ENCODE measurements around the gene NUCKS1.

The NUCKS1 gene

DNA sequence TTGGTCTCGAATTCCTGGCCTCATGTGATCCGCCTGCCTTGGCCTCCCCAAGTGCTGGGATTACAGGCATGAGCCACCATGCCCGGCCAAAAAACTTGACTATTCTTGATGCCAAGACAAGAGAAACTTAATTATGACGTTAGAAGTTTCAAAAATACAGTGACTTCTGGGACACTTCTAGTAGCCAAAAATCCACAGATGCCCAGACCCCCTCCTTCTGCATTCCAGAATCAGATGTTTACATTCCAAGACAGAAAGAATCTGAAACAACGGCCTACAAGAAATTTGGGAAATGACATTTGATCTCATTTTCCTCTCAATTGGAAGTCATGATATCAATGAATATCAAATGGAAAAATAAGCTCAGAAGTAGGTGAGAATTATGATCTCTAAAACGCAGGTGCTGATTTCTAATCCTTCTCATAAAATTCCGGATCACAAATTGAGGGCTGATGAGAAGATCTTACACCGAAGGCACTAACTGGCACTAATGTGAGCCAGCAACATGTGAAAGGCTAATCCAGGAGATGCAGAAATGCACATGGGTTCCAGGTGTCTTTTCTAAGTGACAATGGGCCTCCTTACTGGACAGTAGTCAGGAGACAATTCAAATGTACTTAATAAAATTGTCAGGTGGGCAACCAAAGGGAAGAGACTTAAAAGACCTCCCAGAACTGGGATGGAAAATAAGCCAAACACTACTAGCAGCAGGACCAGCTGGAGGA lies 19.8 kb upstream of the NUCKS1 start:
- no peak for DNase-seq

DNA sequence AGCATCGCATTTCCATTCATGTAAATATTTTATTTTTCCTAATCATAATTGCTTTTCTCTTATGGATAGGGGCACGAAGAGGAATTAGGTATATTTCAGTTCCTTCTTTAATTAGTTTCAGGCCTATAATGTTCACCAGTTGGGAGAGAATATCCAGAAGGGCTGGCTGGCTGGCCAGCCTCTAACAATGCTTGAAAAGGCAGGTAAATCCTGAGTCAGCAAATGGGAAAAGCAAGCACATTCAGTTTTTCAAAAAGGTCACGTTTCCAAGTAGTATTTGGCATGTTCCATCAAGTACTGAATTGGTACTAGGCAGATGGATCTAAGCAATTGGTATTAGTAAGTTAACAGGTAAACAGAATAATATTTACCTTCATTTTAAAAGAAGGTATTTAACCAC lies 17.3 kb upstream of the NUCKS1 start:
- no peak for DNase-seq

DNA sequence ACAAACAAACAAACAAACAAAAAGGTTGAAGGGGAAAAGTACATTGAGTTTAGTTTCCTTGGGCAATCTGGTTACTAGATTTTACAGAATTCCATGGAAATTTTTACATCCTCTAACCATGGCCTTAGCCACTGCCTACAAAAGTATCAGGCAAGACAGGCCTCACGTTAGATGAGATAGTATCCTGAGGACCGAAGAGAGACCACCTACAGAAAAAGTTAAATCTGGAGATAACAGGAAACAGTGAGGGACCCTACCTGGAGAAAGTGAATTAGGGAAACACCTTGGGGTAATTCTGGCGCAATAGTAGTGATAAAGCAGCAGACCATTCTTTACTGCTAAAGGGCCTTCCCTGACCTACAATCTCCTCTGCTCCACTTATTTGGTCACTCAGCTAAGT lies 16.6 kb upstream of the NUCKS1 start:
- no peak for DNase-seq

DNA sequence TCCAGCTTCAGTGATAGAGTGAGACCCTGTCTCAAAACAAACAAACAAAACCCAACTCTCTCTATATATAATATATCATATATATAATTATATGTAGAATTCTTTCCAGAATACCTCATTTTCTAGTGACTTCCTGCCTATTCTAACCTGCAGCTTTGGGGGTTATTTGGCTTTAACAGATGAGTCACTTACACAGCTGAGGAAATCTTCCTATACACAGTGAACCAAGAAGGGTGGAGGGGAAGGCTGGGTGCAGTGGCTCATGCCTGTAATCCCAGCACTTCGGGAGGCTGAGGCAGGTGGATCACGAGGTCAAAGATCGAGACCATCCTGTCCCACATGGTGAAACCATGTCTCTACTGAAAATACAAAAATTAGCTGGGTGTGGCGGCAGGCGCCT lies 16.1 kb upstream of the NUCKS1 start:
- DNase-seq = no peak

DNA sequence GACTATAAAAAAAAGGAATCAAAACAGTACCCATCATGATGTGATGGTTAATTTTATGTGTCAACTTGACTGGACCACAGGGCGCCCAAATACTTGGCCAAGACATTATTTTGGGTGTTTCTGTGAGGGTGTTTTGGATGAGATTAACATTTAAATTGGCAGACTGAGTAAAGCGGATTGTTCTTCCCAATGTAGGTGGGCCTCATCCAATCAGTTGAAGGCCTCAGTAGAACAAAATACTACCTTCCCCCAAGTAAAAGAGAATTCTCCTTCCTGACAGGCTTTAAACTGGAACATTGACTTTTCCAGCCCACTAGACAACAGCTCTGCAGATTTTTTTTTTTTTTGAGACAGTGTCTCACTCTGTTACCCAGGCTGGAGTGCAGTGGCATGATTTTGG lies 14.6 kb upstream of the NUCKS1 start:
- no peak for DNase-seq

DNA sequence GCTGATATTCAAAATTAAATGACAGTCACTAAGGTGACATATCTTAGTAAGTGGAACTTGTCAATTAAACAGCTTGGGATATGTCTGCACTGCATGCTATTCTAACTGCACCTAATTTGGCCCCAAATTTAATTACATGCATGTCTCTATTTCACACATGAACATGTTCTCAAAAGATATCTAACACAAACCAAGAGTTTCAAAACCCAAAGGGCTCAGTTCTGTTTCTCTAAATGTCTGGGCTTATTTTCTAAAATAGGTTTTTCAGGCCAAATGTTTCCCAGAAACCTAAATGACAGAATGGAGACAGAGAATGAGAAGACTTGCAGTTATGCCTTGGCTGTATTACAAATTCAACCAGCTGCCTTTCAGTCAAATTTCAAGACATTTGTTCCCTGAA lies 14.0 kb upstream of the NUCKS1 start:
- DNase-seq = no peak

DNA sequence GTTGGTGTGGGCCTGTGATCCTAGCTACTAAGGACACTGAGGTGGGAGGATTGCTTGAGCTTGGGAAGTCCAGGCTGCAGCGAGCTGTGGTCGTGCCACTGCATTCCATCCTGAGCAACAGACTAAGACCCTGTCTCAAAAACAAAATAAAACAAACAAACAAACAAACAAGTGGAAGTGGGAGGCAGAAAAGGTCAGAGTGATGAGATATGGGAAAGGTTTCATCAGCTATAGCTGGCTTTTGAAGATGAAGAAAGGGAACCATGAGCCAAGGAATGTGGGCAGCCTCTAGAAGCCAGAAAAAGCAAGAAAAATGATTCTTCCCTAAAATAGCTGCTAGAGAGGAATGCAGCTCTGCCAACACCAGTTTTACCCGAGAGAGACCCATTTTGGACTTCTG lies 10.6 kb upstream of the NUCKS1 start:
- DNase-seq = no peak

DNA sequence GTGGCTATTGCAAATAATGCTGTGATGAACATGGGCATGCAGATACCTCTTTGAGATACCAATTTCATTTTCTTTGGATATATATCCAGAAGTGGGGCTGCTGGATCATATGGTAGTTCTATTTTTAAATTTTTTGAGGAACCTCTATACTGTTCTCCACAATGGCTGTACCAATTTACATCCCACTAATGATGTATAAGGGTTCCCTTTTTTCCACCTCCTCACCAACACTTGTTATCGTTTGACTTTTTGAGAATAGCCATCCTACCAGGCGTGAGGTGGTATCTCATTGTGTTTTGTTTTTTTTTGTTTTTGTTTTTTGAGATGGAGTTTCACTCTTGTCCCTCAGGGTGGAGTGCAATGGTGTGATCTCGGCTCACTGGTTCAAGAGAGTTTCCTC lies 6.6 kb upstream of the NUCKS1 start:
- no peak for DNase-seq

DNA sequence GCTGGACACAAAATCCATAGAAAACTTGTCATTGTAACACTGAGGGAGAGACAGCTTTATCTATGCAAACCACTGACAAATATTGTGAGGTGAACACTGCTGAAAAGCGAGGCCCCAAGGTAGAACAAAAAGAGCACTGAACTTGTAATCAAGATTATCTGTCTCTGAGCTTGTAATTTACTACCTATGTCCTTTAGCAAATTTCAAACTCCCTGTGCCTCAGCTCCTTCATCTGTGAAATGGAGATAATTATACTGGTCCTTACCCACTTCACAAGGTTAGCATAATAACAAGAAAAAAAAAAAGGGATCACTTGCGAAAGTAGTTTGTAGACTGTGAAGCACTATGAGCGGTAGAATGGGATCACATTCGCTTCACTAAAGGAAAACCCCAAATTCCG lies 4.9 kb upstream of the NUCKS1 start:
- no peak for DNase-seq

DNA sequence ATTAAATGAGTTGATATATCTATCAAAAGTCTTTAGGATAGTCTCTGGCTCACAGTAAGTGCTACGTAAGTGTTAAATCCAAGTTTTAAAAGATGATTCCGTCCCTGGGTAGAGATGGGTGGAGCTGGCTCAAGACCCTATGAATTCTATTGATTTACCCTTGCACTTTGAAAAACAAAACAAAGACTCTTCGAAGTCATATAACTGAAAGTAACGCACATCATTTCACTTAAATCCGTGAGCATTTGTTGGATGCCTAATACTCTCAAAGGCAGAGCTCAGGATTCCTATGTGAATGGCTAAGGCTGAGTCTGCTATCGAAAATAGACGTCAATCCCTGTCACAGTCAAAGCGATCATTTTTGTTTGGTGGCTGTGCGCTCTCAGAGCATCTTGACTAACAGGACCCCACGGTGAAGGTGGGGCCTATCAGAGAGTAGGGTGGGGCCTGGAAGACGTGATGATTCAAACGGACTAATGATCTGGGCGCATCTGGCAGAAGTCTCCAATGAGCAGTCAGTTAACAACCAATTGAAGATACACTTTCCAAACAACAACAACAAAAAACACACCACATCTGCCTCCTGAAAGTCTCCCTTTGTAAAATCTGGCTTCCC lies 1.2 kb upstream of the NUCKS1 start:
- DNase-seq = no peak

DNA sequence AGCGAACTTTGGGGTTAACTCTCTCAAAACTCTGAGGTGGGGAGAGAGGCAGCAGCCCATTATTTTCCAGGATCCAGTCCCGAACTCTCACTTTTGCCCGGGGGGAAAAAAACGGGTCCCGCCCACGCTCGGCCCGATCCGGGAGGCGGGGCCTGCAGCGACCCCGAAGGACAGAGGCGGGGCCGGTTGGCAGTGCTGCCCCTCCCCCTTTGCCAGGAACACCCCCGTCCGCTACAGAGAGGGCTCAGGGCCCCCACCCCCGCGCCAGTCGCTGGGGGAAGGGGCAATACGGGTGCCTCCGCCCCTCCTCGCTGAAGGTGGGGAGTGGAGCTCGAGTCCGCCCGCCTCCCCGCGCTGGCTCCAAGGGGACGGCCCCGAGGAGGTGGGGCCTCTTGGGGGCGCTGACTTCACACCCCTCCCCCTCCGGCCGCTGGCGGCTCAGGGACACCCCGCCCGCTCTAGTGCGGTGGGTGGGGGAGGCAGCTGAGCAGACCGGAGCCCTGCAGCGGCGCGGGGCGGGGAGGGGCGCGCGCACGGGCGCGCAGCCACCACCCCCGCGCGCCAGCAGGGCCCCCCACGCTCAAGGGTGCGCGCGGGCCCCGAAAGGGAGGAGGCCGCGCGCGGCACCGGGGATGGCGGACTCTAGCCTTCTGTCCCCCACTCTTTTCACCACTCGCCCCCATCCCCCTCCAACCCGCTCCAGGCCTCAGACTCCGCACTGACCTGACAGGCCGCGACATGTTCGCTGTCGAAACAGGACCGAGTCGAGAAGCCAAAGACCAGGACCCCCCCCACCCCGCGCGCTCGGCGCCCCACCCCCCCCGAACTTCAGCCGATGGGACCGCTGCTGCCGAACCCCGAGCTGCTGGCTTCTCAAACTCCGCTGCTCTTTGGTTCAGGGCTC lies 496 bp downstream of the NUCKS1 start:
- peak; percentile 94 for DNase-seq

DNA sequence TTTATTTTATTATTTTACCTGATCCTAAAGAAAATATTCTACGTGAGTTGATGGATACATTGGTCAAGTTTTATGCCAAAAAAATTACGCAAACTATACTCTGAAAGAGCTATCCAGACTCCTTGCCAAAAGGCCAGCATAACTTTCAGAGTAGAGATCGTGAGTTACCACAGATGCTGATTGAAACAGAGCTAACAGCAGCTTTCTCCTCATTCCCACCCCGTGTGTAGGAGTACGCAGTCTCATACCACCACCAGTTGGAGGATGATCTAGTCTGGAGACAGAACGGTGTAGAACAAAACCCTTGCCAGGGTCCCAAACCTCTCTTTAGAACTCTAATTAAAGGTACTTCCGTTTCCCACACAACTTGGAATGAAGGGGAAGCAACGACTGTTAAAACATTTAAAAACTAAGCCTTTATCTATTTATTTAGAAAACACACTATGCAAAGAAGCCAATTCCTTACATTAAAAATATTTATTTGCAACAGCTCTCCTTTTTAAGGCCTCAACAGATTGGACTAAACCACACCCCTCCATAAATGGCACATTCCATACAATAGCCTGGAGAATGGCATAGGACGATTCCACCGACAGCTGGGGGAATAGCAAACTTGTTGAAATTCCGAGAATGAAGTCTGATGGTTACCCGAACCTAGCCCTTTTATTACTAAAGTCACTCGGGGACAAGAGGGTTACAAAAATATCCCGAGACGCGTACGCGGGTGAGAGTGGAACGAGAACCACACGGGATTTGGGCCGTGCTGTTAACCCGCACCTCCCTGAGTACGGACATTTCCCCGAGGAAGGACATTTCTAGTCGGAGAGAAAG lies 1.4 kb downstream of the NUCKS1 start:
- peak; percentile 15 for DNase-seq

DNA sequence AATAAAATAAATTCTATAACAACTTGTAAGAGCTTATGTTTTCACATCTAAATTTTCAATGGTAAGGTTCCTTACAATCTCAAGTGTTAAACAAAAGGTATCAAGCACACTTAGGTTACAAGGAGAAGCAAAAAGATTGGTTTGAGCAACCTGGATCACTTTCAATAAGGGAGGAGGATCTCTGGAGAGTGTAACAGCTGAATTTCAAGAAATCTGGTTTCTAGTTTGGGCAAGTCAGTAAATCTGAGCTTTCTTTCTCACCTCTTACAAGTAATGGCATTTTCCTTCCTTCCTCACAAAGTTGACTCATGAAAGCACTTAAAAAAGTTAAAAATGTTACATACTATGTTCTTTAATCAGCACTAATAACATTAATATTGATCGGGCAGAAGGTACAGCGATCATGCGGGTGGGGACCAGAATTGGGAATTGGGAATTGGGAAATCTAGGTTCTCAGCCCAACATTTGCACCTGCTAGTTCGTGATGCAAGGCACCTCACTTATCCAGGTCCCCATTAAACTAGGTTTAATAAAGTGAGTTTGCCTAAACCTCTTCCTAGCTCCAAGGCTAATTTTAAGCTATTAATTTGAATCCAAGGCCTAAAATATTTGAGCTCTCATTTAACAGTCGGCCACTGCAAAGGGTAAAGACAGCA lies 3.1 kb downstream of the NUCKS1 start:
- no peak for DNase-seq

DNA sequence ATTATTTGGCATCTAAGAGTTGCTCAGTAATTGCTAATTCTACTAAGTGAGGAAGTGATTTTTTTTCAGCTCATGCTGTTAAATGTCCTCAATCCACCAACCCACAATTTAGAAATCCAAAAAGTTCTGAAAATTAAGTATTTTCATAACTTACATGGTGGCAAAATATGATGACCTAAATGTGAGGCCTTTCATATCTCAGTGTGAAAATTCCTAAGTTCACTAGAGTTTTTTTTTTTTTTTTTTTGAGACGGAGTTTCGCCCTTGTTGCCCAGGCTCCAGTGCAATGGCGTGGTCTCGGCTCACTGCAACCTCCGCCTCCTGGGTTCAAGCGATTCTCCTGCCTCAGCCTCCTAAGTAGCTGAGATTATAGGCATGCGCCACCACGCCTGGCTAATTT lies 5.6 kb downstream of the NUCKS1 start:
- no peak for DNase-seq

DNA sequence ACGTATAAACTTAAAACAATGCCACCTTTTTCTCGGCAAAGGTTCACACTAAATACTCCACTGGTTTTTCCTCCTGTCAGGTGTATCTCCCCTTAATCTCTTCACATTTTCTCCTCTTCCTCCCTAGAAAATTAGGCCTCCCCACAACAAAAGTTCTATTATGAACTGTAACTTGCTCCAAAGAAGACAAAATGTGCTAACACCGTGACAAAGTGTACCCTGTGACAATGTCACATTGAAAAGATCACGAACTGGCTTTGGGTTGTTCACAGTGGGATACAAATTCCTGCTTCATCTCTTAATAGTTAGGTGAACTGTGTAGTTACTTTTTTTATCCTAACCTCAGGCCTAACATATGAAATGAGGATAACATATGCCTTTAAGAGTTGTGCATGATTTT lies 6.0 kb downstream of the NUCKS1 start:
- DNase-seq = no peak

DNA sequence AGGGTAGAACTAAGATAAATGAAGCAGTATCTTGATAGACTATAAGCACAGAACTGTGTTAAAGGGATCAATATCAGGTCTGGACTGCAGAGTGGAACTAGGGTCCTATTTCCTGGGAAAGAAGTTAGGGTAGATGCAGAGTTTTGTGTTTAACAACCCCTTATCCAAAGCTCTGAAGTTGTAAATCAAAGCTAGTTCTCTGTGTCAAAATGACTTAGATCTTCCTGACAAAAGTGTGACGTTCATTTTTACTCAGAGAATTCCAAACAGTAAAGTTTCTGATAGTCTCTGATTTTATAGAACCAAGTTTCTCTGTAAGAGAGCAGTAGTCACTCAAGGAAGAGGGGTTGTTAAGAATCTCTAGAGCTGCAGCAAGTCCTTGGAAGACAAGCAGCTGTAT lies 8.3 kb downstream of the NUCKS1 start:
- no peak for DNase-seq

DNA sequence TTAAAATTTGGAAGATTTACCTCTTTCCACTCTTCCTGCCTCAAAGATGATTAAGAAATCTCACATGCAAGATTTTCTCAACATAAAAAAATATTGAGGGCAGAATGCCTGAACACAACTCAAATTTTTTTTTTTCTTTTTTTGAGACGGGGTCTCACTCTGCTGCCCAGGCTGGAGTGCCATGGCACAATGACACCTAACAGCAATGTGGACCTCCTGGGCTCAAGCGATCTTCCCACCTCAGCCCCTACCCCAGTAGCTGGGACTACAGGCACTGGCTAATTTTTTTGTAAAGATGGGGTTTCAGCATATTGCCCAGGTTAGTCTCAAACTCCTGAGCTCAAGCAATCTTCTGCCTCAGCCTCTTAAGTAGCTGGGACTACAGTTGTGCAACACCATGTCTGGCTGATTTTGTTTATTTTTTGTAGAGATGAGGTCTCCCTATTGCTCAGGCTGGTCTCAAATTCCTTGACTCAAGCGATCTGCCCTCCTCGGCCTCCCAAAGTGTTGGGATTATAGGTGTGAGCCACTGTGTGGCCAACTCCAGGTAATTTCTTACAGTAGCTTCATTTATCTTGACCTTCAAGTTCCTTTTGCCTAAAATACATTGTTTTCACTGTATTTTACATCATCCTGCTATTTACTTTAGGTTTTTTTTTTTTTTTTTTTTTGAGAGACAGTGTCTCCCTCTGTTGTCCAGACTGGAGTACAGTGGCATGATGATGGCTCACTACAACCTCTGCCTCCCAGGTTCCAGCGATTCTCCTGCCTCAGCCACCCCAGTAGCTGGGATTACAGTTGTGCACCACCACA lies 10.4 kb downstream of the NUCKS1 start:
- DNase-seq = no peak

DNA sequence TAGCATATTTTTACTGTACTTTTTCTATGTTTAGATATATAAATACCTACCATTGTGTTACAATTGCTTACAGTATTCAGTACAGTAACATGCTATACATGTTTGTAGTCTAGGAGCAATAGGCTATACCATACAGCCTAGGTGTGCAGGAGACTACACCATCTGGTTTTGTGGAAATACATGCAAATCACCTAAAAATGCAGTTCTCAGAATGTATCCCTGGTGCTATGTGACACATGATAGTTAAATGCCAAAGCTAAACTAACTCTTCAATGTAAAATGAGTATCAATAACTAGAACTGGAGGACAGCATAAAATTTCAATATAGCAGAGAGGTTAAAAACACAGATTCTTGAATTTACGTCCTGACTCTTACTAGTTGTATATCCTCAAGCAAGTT lies 14.8 kb downstream of the NUCKS1 start:
- DNase-seq = no peak

DNA sequence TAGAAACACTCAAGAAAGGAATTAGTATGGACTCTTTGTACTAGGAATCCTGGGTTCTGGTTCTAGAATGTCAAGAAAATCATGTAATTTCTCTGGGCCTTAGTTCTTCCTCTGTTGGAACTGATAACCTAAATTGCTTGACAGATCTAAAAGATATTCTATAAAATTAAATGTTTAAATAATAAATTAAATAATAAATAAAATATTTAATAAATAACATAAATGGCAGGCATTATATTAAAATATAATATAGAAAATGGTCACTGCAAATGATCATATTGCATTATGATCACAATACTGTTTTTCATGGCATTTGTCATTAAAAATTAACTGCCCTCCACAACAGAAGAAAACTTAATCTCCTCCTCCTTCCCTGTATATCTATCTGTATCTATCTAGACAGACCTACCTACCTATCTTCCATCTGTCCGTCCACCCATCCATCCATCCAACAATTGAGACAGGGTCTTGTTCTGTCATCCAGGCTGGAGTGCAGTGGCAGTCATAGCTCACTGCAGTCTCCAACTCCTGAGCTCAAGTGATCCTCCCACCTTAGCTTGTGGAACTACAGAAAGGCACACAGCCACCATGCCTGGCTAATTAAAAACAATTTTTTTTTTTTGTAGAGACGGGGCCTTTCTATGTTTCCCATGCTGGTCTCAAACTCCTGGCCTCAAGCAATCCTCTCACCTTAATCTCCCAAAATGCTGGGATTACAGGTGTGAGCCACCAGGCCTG lies 16.4 kb downstream of the NUCKS1 start:
- DNase-seq = no peak

DNA sequence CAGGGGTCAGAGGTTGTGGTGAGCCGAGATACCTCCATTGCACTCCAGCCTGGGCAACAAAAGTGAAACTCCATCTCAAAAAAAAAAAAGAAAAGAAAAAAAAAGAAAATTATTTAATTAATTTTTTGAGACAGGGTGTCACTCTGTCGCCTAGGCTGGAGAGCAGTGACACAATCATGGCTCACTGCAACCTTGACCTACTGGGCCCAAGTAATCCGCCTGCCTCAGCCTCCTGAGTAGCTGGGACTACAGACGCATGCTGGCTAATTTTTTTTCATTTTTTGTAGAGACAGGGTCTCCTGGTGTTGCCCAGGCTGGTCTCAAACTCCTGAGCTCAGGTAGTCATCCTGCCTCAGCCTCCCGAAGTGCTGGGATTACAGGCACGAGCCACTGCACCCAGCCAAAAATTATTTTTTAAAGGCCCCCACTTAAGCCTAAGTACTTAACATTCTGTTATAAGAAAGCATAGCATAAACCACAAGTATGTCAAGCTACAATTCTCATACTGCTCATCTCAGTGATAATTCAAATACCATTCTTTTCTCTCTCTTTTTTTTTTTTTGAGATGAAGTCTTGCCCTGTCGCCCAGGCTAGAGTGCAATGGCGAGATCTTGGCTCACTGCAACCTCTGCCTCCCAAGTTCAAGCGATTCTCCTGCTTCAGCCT lies 19.9 kb downstream of the NUCKS1 start:
- no peak for DNase-seq
